Subcutaneous adipose tissue (tissue), 4 donors: ENCODE measurements around the gene PARN. TPM values are rescaled to one million over a fixed set of nuclear protein-coding genes. Genes with fewer than 3 reads are reported as not detected.

Source experiments
- total RNA-seq, 4 donors: library from RNA; depleted of rRNA; stranded (reverse); fragments of >200 nt; gene quantifications; one replicate each; pipeline ENCODE4 v1.1.0, GENCODE V29; 2016
- TF ChIP-seq, protein P1 (sequence below): fragments of 450-650 bp; IDR thresholded peaks from one replicate; pipeline ENCODE4 v1.5.1; 2016; ENCODE audit warnings: low read depth, mild to moderate bottlenecking, control low read depth, antibody characterized with exemption, moderate library complexity

Gene PARN
- total RNA-seq, 4 donors from 2014 or later = 37.1 to 46.3 (median 39.9) TPM

DNA sequence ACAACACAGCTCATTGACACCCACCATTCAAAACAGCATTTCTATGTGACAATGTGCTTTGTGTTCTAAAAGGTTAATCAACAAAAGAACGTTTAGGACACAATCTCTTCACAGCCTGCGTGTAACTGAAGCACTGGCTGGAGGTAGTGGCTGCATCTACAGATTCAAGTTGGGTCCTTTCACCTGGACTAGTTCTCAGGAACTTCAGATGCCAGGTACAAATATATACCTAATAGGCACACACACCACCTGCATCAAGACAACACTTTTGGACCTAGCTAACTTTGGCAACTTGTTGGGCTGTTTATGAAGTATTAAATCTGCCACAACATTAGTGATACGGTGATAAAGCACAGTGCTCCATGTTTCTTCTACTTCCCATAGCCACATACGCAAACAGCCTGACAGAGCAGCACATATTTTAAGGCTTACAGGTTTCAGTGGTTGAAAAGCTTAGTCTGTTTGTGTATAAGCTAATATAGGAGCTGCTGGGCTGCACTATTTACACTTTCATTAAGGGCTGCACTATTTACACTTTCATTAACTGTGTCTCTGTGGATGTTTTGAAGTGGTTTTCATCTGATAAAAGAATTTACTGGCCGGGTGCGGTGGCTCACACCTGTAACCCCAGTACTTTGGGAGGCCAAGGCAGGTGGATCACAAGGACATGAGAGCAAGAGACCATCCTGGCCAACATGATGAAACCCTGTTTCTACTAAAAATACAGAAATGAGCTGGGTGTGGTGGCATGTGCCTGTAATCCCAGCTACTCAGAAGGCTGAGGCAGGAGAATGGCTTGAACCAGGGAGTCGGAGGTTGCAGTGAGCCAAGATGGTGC, 132.6 kb downstream of the PARN start:
- TF ChIP-seq, protein P1, sequence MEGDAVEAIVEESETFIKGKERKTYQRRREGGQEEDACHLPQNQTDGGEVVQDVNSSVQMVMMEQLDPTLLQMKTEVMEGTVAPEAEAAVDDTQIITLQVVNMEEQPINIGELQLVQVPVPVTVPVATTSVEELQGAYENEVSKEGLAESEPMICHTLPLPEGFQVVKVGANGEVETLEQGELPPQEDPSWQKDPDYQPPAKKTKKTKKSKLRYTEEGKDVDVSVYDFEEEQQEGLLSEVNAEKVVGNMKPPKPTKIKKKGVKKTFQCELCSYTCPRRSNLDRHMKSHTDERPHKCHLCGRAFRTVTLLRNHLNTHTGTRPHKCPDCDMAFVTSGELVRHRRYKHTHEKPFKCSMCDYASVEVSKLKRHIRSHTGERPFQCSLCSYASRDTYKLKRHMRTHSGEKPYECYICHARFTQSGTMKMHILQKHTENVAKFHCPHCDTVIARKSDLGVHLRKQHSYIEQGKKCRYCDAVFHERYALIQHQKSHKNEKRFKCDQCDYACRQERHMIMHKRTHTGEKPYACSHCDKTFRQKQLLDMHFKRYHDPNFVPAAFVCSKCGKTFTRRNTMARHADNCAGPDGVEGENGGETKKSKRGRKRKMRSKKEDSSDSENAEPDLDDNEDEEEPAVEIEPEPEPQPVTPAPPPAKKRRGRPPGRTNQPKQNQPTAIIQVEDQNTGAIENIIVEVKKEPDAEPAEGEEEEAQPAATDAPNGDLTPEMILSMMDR = no peak

DNA sequence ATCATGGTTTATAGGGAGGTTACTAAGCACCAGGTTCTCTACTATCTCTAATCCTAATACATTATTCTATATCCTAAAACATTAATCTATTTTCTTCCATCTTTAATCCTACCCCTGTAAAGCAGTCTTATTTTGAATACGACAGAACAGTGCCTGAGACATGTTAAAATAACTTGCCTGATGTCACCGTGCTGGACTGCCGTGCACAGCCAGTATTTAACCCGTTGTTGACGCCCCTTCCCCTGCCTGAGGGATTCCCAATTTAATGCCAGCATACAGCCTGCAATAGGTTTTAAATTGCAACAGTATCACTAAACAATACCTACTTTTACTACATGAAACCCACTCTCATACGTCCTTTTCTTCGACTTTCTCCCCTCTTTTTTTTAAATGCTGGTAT, 133.3 kb downstream of the PARN start:
- TF ChIP-seq, protein P1 = no peak

DNA sequence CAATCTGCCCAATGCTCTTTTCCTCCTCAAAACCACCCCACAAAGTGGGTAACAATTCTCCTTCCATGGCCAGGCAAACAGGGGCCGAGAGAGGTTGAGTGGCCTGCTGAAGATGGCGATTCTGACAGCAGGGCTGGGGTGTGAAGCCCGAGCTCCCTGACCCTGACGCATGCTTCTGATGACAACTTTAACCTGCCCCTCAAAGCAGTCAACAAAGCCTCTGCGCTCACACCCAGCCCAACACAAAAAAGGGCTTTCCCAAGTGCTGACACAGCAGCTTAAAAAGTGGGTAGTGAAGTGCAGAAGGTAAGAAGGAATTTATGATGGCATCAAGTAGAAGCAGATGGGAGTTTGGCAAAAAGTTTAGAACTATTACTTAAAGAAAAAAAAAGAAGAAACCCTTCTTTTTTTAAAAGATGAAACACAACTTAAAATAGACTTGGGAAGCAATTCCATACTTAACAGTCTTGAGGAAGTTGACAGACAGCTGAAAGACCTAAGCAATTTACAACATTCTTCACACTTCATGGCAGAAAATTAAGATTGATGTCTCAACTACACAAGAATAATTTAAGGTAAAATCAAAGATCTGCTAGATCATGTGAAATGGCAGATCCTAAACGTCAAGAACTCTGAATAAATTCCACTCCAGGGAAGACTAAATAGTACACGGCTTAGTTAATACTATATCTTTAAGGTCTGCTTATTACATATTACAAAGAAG, 133.9 kb downstream of the PARN start:
- TF ChIP-seq, protein P1 = no peak

DNA sequence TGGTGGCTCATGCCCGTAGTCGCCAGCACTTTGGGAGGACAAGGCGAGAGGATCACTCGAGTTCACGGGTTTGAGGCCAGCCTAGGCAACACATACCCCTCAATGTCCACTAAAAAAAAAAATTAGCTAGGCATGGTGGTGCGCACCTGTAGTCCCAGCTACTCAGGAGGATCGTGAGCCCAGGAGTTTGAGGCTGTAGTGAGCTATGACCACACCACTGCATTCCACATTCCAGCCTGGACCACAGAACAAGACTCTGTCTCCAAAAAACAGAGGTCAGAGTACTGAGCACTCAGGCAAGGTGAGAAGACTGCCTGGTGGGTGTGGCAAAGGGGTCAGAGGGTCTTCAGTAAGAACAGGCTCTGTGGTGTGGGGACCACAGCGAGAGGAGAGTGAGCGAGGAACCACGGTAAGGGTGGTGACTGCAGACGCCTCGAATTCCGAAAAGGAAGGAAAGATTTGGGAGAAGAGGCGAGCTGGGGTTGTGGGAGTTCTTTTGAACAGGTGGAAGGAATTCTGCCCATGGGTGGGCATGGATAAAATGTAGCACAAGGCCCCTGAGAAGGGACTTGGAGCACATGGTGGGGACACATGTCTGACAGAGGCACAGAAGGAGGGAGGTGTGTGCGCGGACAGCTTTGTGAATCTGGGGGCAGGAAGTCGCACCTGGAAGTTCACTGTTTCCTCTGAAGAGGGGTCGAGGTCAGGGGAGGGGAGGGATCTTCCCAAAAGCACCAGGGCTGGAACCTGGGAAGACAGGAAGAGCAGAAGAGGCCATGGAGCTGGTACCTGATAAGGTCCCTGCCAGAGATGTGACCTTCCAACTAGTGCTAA, 134.6 kb downstream of the PARN start:
- TF ChIP-seq, protein P1 = no peak

DNA sequence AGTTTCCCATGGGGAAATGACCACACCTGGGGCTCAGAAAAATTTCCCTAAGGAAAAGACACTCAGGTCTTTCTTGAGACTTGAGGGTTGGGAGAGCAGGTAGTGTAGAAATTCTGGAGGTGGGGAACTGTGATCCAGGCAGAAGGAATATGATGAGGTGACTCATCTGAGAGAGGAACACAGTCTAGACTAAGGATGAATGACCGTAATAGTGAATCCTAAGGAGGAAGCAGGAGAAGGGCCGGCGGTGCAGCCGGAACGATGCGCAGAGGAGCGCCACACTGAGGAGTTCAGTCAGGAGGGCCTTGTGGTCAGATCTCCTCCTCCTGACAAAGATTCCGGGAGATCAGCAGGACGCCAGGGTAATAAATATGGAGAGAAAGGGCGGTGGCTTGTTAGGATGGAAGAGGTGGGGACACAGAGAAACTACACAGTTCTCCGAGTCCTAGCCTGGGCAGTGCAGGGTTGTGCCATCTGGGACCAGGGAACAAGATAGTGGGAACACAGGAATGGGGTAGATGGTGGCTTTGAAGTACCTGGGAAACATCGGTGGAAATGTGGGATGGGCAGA, 135.6 kb downstream of the PARN start:
- TF ChIP-seq, protein P1 = no peak

DNA sequence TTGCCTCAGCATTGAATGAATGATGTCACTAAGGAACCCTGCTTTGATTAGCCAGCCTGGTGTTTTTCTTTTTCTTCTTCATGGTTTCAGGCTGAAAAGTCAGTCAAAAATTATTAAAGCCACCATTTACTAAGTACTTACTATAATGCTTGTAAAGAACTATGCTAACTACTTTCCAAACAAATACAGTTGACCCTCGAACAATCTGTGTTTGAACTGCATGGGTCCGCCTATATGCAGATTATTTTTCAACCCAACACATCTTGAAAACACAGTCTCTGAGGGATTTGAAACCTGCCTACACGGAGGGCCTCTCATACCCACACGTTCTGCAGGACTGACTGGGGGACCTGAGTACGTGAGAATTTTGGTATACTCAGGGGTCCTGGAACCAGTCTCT, 136.3 kb downstream of the PARN start:
- TF ChIP-seq, protein P1 = no peak

DNA sequence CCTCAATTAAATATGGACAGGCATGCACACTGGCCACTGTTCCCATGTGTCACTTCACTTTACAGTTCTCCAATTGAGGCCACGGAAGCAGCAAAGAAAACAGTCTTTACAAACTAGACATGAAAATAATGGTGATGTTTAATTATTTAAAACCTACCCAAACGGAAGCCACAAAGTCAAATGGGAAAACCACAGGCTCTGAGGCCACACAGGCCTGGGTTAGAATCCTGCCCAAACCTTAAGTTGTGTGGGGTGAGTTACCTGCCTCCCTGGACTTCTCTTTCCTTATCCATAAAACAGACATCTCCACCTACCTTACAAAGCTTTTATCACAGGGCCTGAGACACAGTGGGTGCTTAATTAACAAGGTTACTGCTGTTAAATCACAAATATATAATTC, 137.4 kb downstream of the PARN start:
- TF ChIP-seq, protein P1 = no peak
